Thyroid gland (tissue), 4 donors: ENCODE data around the gene TGFA.

Experiments
- CTCF ChIP-seq, 6 experiments: fragments of 200-600 bp in 3 of 6; fragments of 450-650 bp in 3 of 6; sonication (generic) in 3 of 6; IDR thresholded peaks; one replicate each; pipeline ENCODE4 v1.5.1; 2016 to 2019; ENCODE audit warnings: antibody characterized with exemption in 6 of 6, mild to moderate bottlenecking in 2 of 6, inconsistent platforms in 1 of 6, moderate library complexity in 1 of 6
- POLR2A ChIP-seq, 2 donors: fragments of 450-650 bp; IDR thresholded peaks; one replicate each; pipeline ENCODE4 v1.6.1; 2017; ENCODE audit warnings: antibody characterized with exemption in 2 of 2, mild to moderate bottlenecking in 2 of 2, moderate library complexity in 1 of 2

DNA sequence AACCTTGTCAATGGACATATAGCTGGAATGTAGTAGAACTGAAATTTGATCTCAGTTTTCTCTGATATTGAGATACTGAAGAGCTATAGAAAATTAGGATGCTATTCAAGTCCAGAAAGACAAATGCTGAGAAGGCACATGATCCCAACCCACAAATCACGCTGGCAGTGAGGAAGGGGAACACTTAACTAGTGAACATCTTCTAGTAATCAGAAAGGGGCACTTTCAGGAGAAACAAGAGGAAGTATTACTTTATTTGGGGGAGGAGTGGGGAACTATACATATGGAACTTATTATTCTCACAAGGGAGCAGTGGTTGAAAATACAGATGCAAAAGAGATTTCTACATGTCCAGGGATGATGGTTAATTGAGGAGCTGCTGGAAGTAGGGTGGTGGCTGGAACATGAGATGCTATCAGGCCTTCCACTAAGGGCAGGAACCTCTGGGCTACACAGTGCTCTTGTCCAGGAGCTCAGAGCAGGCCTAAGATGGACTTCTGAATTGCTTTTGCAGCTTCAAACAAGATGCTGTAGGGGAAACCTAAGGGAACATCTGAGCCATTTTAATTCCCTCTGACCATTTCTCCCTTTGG lies 79.3 kb downstream of the TGFA start:
- TF ChIP-seq CTCF (IDR thresholded peaks at IDR 0.05): no peak
- TF ChIP-seq POLR2A (IDR thresholded peaks at IDR 0.05): no peak
